ENCODE data around the gene URB1. TPM values are rescaled to one million over a fixed set of nuclear protein-coding genes. Genes with fewer than 3 reads are reported as not detected.

Gene URB1
- total and polyA plus RNA-seq, 4 donors = 3.7 to 17.6 (median 11.4) TPM

DNA sequence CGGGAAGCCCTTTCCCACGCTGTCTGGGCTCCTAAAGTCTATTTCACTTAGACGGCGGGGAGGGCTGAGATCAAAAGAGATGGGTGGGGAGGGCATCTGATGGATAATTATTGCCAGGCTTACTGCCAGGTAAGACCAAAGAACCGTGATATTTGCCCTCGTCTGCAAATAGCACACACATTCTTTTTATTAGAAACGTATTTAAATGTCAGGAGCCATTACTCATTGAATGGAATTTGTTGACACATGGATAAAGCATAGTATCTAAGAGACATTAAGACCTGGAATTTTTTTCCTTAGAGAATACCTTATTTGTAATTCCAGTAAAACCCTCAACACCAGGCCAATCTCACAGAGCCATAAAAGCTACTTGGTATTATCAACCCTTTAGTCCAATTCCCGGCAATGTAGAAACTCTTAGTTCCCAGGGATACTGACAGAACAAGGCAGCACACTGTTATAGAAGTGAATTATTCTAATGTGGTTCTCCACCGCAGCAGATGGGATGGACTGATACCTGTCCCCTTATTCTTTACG, 10.6 kb downstream of the URB1 start:
- TF ChIP-seq, protein P1, sequence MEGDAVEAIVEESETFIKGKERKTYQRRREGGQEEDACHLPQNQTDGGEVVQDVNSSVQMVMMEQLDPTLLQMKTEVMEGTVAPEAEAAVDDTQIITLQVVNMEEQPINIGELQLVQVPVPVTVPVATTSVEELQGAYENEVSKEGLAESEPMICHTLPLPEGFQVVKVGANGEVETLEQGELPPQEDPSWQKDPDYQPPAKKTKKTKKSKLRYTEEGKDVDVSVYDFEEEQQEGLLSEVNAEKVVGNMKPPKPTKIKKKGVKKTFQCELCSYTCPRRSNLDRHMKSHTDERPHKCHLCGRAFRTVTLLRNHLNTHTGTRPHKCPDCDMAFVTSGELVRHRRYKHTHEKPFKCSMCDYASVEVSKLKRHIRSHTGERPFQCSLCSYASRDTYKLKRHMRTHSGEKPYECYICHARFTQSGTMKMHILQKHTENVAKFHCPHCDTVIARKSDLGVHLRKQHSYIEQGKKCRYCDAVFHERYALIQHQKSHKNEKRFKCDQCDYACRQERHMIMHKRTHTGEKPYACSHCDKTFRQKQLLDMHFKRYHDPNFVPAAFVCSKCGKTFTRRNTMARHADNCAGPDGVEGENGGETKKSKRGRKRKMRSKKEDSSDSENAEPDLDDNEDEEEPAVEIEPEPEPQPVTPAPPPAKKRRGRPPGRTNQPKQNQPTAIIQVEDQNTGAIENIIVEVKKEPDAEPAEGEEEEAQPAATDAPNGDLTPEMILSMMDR (IDR thresholded peaks at IDR 0.05; ENCODE audit: control extremely low read depth, extremely low read depth) = no peak
- WGBS, 2 donors = 85 to 92% methylated on average over 10 of the region's 10 CpGs
- H3K4me1 ChIP-seq (ENCODE audit: control insufficient read depth in 5 of 5, insufficient read depth in 5 of 5, low read length in 5 of 5) = peaks cover 0 to 3% (median 0%) of the 10 kb centered on the region in 5 donors
- no peak overlapping the region for H3K27ac ChIP-seq (ENCODE audit: low read depth in 1 of 2, low read length in 1 of 2)
- H3K36me3 ChIP-seq (ENCODE audit: control insufficient read depth in 4 of 4, insufficient read depth in 4 of 4, low read length in 4 of 4) = peaks cover 25 to 35% (median 27%) of the 10 kb centered on the region in 4 donors
- ATAC-seq (ENCODE audit: insufficient read depth, low FRiP score) (no peak), DNase-seq (no peak)
- no peak overlapping the region for H3K9ac ChIP-seq (ENCODE audit: insufficient read depth in 1 of 2, low read length in 2 of 2)
- H3K27me3 ChIP-seq (ENCODE audit: control insufficient read depth in 3 of 3, insufficient read depth in 3 of 3, low read length in 2 of 3) = no peaks in the 10 kb centered on the region
- no peak overlapping the region for H3K4me3 ChIP-seq
- no peaks in the 10 kb centered on the region for H3K9me3 ChIP-seq (ENCODE audit: control insufficient read depth in 4 of 4, insufficient read depth in 3 of 4, low read length in 3 of 4)

DNA sequence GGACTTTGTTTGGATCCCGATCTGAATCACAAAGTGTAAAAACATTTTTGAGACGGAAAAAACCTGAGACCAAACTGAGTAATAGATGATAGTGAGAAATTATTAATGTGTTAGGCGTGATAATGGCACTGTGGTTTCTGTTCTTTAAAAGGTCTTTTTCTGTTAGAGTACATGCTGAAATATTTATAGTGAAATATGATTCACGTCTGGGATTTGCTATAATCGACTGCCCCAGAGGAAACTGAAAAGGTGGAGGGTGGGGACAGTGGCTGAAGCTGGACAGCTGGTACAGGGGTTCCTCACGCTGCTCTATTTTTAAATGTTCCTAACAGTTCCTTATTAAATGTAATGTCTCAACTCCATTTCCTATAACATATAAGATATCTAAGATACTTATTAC, 11.2 kb downstream of the URB1 start:
- H3K27ac ChIP-seq (ENCODE audit: low read depth in 1 of 2, low read length in 1 of 2) = no peak overlapping the region
- H3K4me1 ChIP-seq (ENCODE audit: control insufficient read depth in 5 of 5, insufficient read depth in 5 of 5, low read length in 5 of 5) = no peaks in the 10 kb centered on the region
- H3K9ac ChIP-seq (ENCODE audit: insufficient read depth in 1 of 2, low read length in 2 of 2) = no peak overlapping the region
- no peaks in the 10 kb centered on the region for H3K9me3 ChIP-seq (ENCODE audit: control insufficient read depth in 4 of 4, insufficient read depth in 3 of 4, low read length in 3 of 4)
- peaks cover 25 to 38% (median 28%) of the 10 kb centered on the region in 4 donors for H3K36me3 ChIP-seq (ENCODE audit: control insufficient read depth in 4 of 4, insufficient read depth in 4 of 4, low read length in 4 of 4)
- DNase-seq (no peak), ATAC-seq (ENCODE audit: insufficient read depth, low FRiP score) (no peak)
- no peak overlapping the region for H3K4me3 ChIP-seq
- WGBS, 2 donors = 86 to 91% methylated on average over 6 of the region's 6 CpGs
- H3K27me3 ChIP-seq (ENCODE audit: control insufficient read depth in 3 of 3, insufficient read depth in 3 of 3, low read length in 2 of 3) = no peaks in the 10 kb centered on the region
- TF ChIP-seq, protein P1 (IDR thresholded peaks at IDR 0.05; ENCODE audit: control extremely low read depth, extremely low read depth) = no peak

DNA sequence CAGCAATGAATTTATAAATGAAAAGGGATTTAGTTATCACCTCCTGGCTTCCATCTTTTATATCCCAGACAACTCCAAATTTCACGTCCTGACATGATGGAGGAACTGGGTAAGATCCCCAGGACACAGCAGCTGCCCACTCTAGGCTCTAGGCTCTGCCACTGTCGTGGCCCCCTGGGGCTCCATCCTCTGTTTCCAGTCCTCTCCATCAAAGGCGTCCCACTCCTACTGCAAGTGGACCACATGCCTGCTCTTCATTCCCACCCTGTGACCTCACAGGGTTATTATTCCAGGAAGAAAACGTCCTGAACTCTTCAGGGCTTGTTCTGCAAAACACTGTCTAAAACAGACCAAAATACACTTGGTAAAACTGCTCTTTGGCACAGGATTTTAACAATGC, 11.9 kb downstream of the URB1 start:
- DNase-seq = no peak
- Histone ChIP-seq H3K27ac (ENCODE audit: low read depth in 1 of 2, low read length in 1 of 2) (no peak overlapping the region), H3K36me3 (ENCODE audit: control insufficient read depth in 4 of 4, insufficient read depth in 4 of 4, low read length in 4 of 4) (peaks cover 25 to 39% (median 29%) of the 10 kb centered on the region in 4 donors), H3K4me1 (ENCODE audit: control insufficient read depth in 5 of 5, insufficient read depth in 5 of 5, low read length in 5 of 5) (no peaks in the 10 kb centered on the region), H3K27me3 (ENCODE audit: control insufficient read depth in 3 of 3, insufficient read depth in 3 of 3, low read length in 2 of 3) (no peaks in the 10 kb centered on the region), H3K4me3 (no peak overlapping the region), H3K9me3 (ENCODE audit: control insufficient read depth in 4 of 4, insufficient read depth in 3 of 4, low read length in 3 of 4) (no peaks in the 10 kb centered on the region), H3K9ac (ENCODE audit: insufficient read depth in 1 of 2, low read length in 2 of 2) (no peak overlapping the region)
- ATAC-seq (ENCODE audit: insufficient read depth, low FRiP score) = no peak
- TF ChIP-seq, protein P1 (IDR thresholded peaks at IDR 0.05; ENCODE audit: control extremely low read depth, extremely low read depth) = no peak
- WGBS, 2 donors = 81 to 89% methylated on average over 4 of the region's 4 CpGs

DNA sequence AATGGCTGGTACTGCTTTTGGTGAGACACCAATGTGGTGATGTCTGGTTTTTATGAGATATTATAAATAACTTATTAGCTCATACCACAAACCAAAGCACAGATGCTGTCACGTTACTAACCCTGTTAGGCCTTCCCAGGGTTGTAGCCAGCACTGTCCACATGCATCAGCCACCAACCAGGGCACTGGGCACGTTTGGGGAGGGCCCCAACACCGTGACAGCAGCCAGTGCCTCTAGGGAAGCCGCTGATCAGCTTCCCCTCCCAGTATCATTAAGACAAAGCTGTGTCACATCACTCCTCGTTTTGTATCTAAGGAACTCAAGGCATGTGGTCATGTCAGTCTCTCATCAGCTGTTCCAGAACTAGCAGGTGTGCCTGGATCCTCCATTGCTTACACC, 13.9 kb downstream of the URB1 start:
- TF ChIP-seq, protein P1 (IDR thresholded peaks at IDR 0.05; ENCODE audit: control extremely low read depth, extremely low read depth) = no peak
- DNase-seq (no peak), ATAC-seq (ENCODE audit: insufficient read depth, low FRiP score) (no peak)
- Histone ChIP-seq H3K27ac (ENCODE audit: low read depth in 1 of 2, low read length in 1 of 2) (no peak overlapping the region), H3K4me1 (ENCODE audit: control insufficient read depth in 5 of 5, insufficient read depth in 5 of 5, low read length in 5 of 5) (no peaks in the 10 kb centered on the region), H3K4me3 (no peak overlapping the region), H3K27me3 (ENCODE audit: control insufficient read depth in 3 of 3, insufficient read depth in 3 of 3, low read length in 2 of 3) (no peaks in the 10 kb centered on the region), H3K9me3 (ENCODE audit: control insufficient read depth in 4 of 4, insufficient read depth in 3 of 4, low read length in 3 of 4) (no peaks in the 10 kb centered on the region), H3K36me3 (ENCODE audit: control insufficient read depth in 4 of 4, insufficient read depth in 4 of 4, low read length in 4 of 4) (peaks cover 25 to 35% (median 30%) of the 10 kb centered on the region in 4 donors), H3K9ac (ENCODE audit: insufficient read depth in 1 of 2, low read length in 2 of 2) (no peak overlapping the region)
- WGBS, 2 donors = 81 to 85% methylated on average over 5 of the region's 5 CpGs
